Erythroblast (primary cell): ENCODE results near the gene CEL.

Experiments
- DNase-seq, 2 experiments: peaks; one replicate each; lab custom pipeline; 2025; lab: John Stamatoyannopoulos, UW
- GATA1 ChIP-seq: IDR thresholded peaks from 2 replicates; pipeline ENCODE4 v1.6.1; 2011; ENCODE audit warnings: low read depth, mild to moderate bottlenecking, control low read depth, low read length, moderate library complexity
- POLR2A ChIP-seq: IDR thresholded peaks from 2 replicates; pipeline ENCODE4 v1.6.1; 2011; ENCODE audit warnings: mild to moderate bottlenecking, low read length

Gene CEL

DNA sequence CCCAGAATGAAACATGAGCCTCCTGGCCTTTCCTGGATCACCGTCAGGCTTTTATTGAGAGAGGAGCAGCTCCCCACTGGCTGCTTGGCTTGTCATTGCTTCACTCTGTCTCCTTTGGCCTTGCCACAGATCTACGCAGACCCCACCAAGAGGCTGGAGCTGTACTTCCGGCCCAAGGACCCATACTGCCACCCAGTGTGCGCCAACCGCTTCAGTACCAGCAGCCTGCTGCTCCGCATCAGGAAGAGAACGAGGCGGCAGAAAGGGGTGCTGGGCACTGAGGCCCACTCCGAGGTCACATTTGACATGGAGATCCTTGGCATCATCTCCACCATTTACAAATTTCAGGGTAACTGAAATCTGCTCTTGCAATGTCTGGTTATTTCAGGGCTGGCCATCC, 19.8 kb upstream of the CEL start:
- no peak for DNase-seq
- TF ChIP-seq POLR2A (no peak), GATA1 (no peak)

GRCh38 chr9:133042676-133043075, 19.1 kb upstream of the CEL start:
- DNase-seq: no peak
- TF ChIP-seq POLR2A (no peak), GATA1 (no peak)

DNA sequence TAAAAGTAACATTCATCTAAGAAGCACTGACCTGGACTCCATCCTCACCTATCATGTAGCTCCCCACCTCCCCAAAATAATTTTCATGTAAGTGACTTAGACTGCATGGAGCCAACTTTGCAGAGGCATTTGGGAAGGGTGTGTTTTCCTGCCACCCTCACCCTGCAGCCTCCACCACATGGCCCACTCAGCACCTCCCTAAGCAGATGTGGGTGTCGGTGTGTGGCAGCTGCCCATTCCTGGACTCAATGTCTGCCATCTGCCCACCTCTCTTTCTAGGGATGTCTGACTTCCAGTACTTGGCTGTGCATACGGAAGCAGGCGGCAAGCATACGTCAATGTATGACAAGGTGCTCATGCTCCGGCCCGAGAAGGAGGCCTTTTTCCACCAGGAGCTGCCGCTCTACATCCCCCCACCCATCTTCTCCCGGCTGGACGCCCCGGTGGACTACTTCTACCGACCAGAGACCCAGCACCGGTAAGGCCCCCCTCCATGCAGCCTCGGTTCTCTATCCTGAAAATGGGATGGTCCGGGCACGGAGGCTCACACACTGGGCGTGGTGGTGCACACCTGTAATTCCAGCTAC, 18.2 kb upstream of the CEL start:
- DNase-seq: no peak
- no peak for TF ChIP-seq GATA1
- no peak for TF ChIP-seq POLR2A

- DNase-seq: no peak
- TF ChIP-seq POLR2A (no peak), GATA1 (no peak)
Observed at GRCh38 chr9:133044125-133044524, 17.7 kb upstream of the CEL start.

- TF ChIP-seq GATA1: no peak
- no peak for TF ChIP-seq POLR2A
- DNase-seq: no peak
Observed at GRCh38 chr9:133044661-133045060, 17.1 kb upstream of the CEL start.

- no peak for DNase-seq
- TF ChIP-seq GATA1: no peak
- TF ChIP-seq POLR2A: no peak
Observed at GRCh38 chr9:133045132-133045531, 16.6 kb upstream of the CEL start.

DNA sequence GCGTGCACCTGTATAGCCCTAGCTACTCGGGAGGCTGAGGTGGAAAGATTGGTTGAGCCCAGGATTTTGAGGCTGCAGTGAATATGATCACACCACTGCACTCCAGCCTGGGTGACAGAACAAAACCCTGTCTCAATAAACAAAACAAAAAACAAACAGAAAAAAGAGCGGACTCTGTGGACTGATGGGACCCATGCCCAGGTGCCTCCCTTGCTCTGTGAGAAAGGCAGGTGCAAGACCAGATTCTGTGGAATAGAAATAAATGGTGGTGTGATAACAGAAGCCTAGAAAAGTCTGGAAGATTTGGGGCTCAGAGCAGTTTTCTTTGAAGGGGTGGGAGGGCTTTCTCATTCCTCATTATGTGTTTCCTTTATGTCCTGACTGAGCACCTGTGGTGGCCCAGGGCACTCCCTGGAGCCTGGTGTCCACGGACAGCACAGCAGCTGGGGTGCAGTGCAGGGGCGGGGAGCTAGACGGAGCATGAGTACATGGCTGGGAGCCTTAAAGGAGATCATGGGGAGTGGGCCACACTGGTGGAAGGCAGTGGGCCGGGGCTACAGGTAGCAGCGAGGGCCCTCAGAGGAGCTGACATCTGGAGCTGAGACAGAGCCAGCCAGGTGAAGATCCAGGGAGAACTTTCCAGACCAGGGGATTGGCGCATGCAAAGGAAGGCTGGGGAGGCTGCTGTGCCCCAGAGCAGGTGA, 15.4 kb upstream of the CEL start:
- no peak for TF ChIP-seq GATA1
- no peak for TF ChIP-seq POLR2A
- DNase-seq: no peak

DNA sequence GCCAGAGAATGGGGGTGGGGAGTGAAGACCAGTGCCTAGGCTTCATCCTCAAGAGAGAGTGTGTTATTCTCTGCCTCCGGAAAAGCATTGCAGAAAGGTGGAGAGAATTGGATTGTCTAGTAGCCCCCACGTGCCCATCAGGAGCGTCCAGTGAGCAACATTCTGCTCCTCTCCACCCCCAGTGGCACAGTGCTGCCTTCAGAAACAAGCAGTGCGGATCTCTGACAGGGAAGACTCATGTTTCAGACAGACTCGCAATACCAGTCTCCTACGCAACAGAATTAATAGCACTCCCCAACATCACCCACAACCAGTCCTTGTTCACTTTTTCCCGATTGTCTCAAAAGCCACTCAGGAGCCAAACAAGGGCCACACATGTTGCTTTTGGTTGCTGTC, 14.9 kb upstream of the CEL start:
- no peak for DNase-seq
- TF ChIP-seq GATA1: no peak
- TF ChIP-seq POLR2A: no peak

- DNase-seq: peak; percentile 51 to 64
- TF ChIP-seq GATA1 (no peak), POLR2A (no peak)
Observed at GRCh38 chr9:133048595-133048994, 13.2 kb upstream of the CEL start.

DNA sequence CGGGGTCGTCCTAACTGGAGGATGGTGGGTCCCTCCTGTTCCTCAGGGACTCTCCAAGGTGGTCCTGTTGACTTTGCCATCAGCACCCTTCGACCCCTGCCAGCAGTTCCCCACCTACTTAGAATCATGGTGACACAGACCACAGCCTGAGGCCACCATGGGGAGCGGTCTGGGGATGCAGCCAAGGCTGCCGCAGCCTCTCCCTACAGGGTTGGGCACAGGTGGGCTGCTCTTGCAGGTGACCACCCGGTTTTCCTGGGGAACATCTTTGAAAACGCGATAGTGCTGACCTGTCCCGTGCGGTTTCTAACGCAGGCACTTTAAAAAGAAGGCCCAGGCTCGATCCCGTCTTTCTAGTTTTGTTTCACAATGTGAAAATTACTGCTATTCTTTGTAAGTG, 12.7 kb upstream of the CEL start:
- no peak for DNase-seq
- TF ChIP-seq POLR2A: no peak
- no peak for TF ChIP-seq GATA1

DNA sequence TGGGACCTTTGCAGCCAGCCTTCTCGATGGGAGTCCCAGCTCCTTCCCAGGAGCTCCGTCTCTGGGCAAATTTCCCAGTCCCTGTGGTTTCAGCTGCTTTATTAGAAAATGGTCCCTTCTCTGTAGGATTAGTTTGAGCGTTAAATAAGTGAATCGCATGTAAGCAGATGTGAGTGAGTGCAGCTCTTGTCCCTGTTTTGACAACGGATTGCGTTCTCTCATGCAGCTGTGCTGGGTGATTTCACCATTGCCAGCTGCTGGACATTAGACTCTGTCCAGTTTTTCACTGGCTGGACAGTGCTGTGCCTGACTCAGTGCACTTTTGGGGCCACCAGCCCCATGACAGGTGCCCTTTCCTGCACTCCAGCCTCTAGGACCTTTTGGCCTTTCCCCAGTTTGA, 11.6 kb upstream of the CEL start:
- no peak for TF ChIP-seq GATA1
- TF ChIP-seq POLR2A: no peak

DNA sequence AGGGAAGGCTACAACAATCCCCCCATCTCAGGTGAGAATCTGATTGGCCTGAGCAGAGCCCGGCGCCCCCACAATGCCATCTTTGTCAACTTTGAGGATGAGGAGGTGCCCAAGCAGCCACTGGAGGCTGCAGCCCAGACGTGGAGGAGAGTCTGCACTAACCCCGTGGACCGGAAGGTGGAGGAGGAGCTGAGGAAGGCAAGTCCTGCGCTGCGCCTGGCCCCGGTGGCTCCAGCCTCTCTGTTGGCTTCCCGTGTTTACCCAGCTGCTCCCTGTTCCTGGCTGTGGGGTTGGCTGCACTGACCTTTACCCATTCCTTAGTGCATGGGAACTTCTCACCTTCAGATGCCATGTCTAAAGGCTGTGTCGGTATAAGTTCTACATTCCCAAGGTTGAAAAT, 11.0 kb upstream of the CEL start:
- TF ChIP-seq POLR2A (no peak), GATA1 (no peak)

More for the DNA sequence above, 11.6 kb upstream of the CEL start:
- no peak for DNase-seq

DNA sequence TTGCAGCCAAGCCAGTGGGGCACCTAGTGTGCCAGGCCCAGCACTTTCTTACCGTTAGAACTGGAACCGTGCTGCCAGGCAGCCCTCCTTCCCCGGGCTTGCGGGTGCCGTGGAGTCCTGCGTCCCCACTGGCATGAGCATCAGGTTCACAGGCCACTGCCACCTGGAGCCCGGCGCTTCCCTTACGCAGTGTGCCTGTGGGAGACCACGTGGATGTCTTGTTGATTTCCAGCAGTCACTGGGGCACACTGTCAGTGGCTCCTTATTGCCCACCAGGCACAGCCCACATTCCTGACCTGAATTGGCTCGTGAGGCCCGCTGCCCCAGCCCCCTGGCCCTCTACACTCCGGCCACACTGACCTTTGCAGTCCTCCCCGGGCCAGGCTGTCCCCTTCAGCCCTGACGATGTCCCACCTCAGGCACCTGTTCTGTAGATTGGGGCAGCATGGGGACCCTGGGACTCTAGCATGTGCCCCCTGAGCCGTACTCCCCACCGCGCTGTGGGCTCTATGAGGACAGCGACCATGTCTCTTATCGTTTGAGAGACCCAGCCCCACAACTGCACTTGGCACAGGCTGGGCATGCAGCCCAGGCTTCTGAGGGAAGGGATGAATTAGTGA, 10.4 kb upstream of the CEL start:
- no peak for DNase-seq
- no peak for TF ChIP-seq POLR2A
- no peak for TF ChIP-seq GATA1

More for the DNA sequence above, 11.0 kb upstream of the CEL start:
- no peak for DNase-seq

DNA sequence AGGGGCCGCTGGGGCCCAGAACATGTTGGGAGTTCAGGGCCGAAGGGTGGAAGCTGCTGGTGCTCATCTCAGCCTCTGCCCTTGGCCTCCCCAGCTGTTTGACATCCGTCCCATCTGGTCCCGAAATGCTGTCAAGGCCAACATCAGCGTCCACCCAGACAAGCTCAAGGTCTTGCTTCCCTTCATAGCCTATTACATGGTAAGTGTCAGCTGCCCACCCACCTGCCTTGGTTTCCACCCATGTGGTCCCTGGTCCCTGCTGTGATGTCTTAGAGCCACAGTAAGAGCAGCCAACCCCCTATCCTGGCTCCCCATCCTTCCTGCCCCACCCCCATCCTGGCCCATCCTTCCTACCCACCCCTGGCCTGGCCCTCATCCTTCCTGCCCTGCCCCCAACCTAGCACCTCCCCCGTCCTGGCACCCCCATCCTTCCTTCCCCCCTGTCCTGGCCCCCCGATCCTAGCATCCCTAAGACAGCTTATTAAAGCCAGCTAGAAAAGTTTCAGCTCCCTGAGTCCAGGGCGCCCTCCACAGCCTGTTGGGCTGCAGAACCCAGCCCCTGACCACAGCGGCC, 9.7 kb upstream of the CEL start:
- DNase-seq: no peak

More for the DNA sequence above, 9.7 kb upstream of the CEL start:
- TF ChIP-seq POLR2A (no peak), GATA1 (no peak)
